Gastrocnemius medialis (tissue), 4 donors: ENCODE results near the gene PHOSPHO2.

Experiments used
- POLR2A ChIP-seq, 2 donors: fragments of 450-650 bp; IDR thresholded peaks; one replicate each; pipeline ENCODE4 v1.6.1; 2017; ENCODE audit warnings: antibody characterized with exemption in 2 of 2, mild to moderate bottlenecking in 2 of 2, moderate library complexity in 2 of 2
- TF ChIP-seq, protein P1 (sequence below), 5 experiments: fragments of 450-650 bp in 3 of 5; fragments of 200-600 bp in 2 of 5; sonication (generic) in 2 of 5; IDR thresholded peaks in 4 of 5; conservative IDR thresholded peaks in 1 of 5; 1 replicate in 4 of 5; 2 replicates in 1 of 5; pipeline ENCODE4 v1.5.1; 2016 to 2019; ENCODE audit warnings: antibody characterized with exemption in 5 of 5, mild to moderate bottlenecking in 3 of 5, moderate library complexity in 3 of 5

DNA sequence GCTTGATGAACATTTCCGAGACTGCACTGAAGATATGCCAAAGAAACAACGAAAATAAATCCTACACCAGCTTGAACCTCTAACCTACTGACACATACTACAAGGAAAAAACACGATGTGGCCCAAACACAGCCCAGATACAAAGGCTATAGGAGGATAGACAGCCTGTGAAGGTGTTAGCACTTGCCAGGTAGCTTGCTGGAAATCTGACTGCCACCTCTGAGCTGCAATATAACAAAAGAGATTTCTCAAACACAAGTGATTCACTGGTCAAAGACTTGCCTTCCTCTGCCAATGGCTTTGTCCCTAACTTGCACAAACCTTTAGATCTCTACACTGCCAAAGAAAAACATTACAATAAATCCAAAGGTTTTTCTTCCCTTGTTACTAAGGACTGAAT is 21.2 kb upstream of the PHOSPHO2 start:
- TF ChIP-seq, protein P1, sequence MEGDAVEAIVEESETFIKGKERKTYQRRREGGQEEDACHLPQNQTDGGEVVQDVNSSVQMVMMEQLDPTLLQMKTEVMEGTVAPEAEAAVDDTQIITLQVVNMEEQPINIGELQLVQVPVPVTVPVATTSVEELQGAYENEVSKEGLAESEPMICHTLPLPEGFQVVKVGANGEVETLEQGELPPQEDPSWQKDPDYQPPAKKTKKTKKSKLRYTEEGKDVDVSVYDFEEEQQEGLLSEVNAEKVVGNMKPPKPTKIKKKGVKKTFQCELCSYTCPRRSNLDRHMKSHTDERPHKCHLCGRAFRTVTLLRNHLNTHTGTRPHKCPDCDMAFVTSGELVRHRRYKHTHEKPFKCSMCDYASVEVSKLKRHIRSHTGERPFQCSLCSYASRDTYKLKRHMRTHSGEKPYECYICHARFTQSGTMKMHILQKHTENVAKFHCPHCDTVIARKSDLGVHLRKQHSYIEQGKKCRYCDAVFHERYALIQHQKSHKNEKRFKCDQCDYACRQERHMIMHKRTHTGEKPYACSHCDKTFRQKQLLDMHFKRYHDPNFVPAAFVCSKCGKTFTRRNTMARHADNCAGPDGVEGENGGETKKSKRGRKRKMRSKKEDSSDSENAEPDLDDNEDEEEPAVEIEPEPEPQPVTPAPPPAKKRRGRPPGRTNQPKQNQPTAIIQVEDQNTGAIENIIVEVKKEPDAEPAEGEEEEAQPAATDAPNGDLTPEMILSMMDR (IDR thresholded peaks at IDR 0.05 in 4 of 5, conservative IDR thresholded peaks at IDR 0.05 in 1 of 5): no peak
- TF ChIP-seq POLR2A (IDR thresholded peaks at IDR 0.05): no peak
